Astrocyte of the spinal cord (primary cell): ENCODE results near the gene MEIOSIN.
A peak's percentile ranks its signal among the peaks of the same experiment; 100 is the strongest.
"Not testable (repeated sequence)": the region's sequence is repeated elsewhere in the genome, so short reads cannot be mapped to it uniquely, and the experiment has no call there.

Source experiments
- DNase-seq: peaks from one replicate; pipeline ENCODE4 v3.0.0; 2011; ENCODE audit warnings: low read depth, low spot score
- H3K4me3 ChIP-seq: 2 replicates; pipeline ENCODE4 v1.5.1; 2011; ENCODE audit warnings: low read depth, mild to moderate bottlenecking, low read length, moderate library complexity
- in situ Hi-C: cut with HindIII; loops from 2 replicates; pipeline ENCODE4 v1.10.0; 2017; ENCODE audit warnings: low sequenced_read_pairs
- TF ChIP-seq, protein P1 (sequence below): IDR thresholded peaks from 2 replicates; pipeline ENCODE4 v1.5.1; 2012; ENCODE audit warnings: low read depth, mild to moderate bottlenecking, low read length, inconsistent platforms

MEIOSIN gene

DNA sequence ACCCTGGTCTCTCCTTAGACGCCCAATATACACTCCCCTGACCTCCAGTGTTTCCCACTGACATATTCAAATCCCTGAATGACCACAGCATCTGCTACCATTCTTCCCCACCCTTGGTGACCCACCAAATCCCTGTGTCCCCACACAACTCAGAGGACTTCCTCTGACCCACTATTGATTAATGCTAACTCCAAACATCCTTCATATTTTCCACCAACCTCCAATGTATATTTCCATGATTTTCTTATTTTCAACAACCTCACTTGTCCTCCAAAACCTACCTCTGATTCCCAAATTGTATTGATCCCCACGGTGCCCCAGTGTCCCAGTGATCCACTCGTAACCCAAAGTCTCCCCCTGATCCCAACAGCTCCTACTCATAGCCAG, 59.9 kb downstream of the MEIOSIN start:
- in situ Hi-C loops: no loop called here
- peak overlapping the region; percentile 17 for H3K4me3 ChIP-seq
- TF ChIP-seq, protein P1, sequence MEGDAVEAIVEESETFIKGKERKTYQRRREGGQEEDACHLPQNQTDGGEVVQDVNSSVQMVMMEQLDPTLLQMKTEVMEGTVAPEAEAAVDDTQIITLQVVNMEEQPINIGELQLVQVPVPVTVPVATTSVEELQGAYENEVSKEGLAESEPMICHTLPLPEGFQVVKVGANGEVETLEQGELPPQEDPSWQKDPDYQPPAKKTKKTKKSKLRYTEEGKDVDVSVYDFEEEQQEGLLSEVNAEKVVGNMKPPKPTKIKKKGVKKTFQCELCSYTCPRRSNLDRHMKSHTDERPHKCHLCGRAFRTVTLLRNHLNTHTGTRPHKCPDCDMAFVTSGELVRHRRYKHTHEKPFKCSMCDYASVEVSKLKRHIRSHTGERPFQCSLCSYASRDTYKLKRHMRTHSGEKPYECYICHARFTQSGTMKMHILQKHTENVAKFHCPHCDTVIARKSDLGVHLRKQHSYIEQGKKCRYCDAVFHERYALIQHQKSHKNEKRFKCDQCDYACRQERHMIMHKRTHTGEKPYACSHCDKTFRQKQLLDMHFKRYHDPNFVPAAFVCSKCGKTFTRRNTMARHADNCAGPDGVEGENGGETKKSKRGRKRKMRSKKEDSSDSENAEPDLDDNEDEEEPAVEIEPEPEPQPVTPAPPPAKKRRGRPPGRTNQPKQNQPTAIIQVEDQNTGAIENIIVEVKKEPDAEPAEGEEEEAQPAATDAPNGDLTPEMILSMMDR: no peak
- no peak for DNase-seq

DNA sequence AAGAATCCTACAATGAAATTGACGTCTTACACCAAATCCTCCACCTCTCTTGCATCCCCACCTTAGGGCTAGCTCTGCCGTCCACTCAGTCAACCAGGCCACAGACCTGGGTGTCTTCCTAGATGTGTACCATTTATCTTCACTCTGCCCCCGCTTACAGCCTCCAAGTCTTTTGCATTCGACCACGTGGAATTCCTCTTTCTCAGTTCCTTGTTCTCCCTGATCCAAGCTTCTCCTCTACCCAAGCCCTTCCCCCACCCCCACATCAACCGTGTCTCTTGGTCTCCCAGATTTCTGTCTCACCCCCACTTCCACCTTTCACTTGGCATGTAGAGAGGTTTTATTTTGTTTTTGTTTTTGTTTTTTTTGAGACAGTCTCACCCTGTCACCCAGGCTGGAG, 60.6 kb downstream of the MEIOSIN start:
- in situ Hi-C loops: no loop called here
- no peak for DNase-seq
- H3K4me3 ChIP-seq: no peak overlapping the region
- TF ChIP-seq, protein P1: no peak

GRCh38 chr19:45794627-45795026, 61.4 kb downstream of the MEIOSIN start:
- no peak overlapping the region for H3K4me3 ChIP-seq
- no peak for DNase-seq
- in situ Hi-C loops: no loop called here
- TF ChIP-seq, protein P1: no peak

DNA sequence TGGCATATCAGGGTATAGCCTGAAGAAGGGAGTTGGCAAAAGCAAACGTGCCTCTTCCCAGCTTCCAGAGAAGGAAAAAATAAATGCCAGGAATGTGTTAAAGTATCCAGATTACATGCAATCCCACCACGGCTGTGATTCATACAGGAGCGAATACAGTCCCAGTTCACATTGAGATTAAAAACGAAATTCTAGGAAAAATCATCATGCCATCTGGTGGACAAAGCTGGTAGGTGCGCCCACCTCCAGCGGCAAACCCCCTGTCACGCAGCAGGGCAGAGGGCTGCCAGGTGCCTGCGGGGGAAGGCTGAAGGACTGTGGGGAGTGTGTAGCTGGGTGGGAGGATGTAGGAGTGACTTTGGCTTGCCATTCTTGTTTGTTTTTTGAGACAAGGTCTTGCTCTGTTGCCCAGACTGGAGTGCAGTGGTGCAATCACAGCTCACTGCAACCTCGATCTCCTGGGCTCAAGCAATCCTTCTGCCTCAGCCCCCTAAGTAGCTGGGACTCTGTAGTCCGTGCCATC, 65.8 kb downstream of the MEIOSIN start:
- peak; percentile 66 for DNase-seq
- TF ChIP-seq, protein P1: peak; percentile 80
- H3K4me3 ChIP-seq: no peak overlapping the region
- in situ Hi-C loops: no loop called here

DNA sequence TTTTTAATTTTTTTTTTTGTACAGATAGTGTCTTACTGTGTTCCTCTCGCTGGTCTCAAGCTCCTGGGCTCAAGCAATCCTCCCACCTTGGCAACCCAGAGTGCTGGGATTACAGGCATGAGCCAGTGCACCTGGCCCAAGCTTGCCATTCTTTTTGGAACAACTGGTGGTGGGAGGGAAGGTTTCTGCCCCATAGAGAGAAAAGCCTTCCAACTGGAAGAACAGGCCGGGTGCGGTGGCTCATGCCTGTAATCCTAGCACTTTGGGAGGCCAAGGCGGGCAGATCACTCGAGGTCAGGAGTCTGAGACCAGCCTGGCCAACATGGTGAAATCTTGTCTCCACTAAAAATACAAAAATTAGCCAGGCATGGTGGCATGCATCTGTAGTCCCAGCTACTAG, 66.3 kb downstream of the MEIOSIN start:
- in situ Hi-C loops, DNase-seq, H3K4me3 ChIP-seq: not testable (repeated sequence)

GRCh38 chr19:45800070-45800553, 66.9 kb downstream of the MEIOSIN start:
- TF ChIP-seq, protein P1: no peak
- in situ Hi-C loops: no loop called here
- no peak overlapping the region for H3K4me3 ChIP-seq
- DNase-seq: peak; percentile 20

DNA sequence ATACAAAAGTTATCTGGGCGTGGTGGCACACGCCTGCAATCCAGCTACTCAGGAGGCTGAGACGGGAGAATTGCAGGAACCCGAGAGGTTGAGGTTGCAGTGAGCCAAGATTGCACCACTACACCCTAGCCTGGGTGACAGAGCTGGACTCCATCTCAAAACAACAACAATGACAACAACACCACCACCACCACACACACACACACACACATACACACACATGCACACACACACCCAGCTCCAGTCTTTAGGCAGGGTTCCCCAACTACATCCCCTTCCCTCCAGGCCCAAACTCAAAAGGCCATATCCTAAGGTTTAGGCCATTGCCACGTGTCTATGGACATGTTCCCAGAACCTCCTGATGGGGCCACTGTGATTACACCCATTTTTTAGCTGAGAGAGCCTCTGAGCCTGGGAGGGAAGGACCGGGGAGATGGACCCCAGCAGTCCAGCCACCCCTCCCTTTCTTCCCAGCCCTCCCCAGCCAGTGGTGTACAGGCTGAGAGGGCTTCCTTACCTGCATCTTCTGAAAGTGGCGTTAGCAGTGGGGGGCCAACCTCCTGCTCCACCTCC, 68.5 kb downstream of the MEIOSIN start:
- DNase-seq: no peak
- TF ChIP-seq, protein P1: no peak
- in situ Hi-C loops: no loop called here
- no peak overlapping the region for H3K4me3 ChIP-seq
